IMR-90 (cell line): ENCODE results near the gene MR1. TPM values are rescaled to one million over a fixed set of nuclear protein-coding genes. Genes with fewer than 3 reads are reported as not detected.

Source experiments
- ATAC-seq: fragments of 200-7000 bp; cut with Tn5 transposase; 2 replicates; pipeline ENCODE4 v1.9.1; 2020; ENCODE audit warnings: low read depth, mild to moderate bottlenecking, moderate library complexity
- BruUV-seq: library from RNA; stranded (reverse); fragments of 400-500 nt; replicated peaks from 2 replicates; lab custom pipeline; 2021; lab: Mats Ljungman, UMichigan
- CTCF ChIA-PET: fragments of 300-600 bp; formaldehyde crosslinking; extraction: SDS; loops from one replicate; lab custom pipeline; 2021; ENCODE audit warnings: antibody characterized with exemption; lab: Yijun Ruan, JAX
- POLR2A ChIA-PET: fragments of 300-600 bp; sonication (Branson Sonifier 250); formaldehyde crosslinking; loops from one replicate; lab custom pipeline; 2022; ENCODE audit warnings: antibody characterized with exemption; ENCODE audit not compliant: unreplicated experiment; lab: Charles Lee
- DNase-seq: peaks from one replicate; pipeline ENCODE4 v3.0.0; 2013
- H2AFZ ChIP-seq: replicated peaks from 2 replicates; pipeline ENCODE3; 2013; ENCODE audit warnings: low read length, mild to moderate bottlenecking; ENCODE audit not compliant: poor library complexity
- H2AK5ac ChIP-seq: 2 replicates; pipeline ENCODE4 v1.6.1; 2013; ENCODE audit warnings: low read depth, low read length, inconsistent platforms
- H2AK9ac ChIP-seq: replicated peaks from 2 replicates; pipeline ENCODE3; 2013; ENCODE audit warnings: mild to moderate bottlenecking, low read depth, low read length, moderate library complexity; ENCODE audit not compliant: poor library complexity
- H2BK120ac ChIP-seq: 2 replicates; pipeline ENCODE4 v1.6.1; 2013; ENCODE audit warnings: low read depth, low read length, inconsistent platforms
- H2BK15ac ChIP-seq: 3 replicates; pipeline ENCODE4 v1.6.1; 2013; ENCODE audit warnings: low read depth, low read length, inconsistent platforms
- H2BK20ac ChIP-seq: 2 replicates; pipeline ENCODE4 v1.6.1; 2013; ENCODE audit warnings: low read depth, mild to moderate bottlenecking, inconsistent platforms, low read length, moderate library complexity
- H2BK5ac ChIP-seq: 2 replicates; pipeline ENCODE4 v1.6.1; 2013; ENCODE audit warnings: mild to moderate bottlenecking, low read depth, low read length, inconsistent platforms; ENCODE audit not compliant: poor library complexity, severe bottlenecking
- H3K14ac ChIP-seq: replicated peaks from 2 replicates; pipeline ENCODE4 v1.6.1; 2013; ENCODE audit warnings: low read depth, low read length, inconsistent platforms
- H3K18ac ChIP-seq: 2 replicates; pipeline ENCODE4 v1.6.1; 2013; ENCODE audit warnings: low read depth, low read length, control low read depth
- H3K23ac ChIP-seq: 2 replicates; pipeline ENCODE4 v1.6.1; 2013; ENCODE audit warnings: low read depth, low read length, inconsistent platforms
- H3K27ac ChIP-seq: 2 replicates; pipeline ENCODE4 v1.5.1; 2013; ENCODE audit warnings: mild to moderate bottlenecking, control low read depth, low read length; ENCODE audit not compliant: insufficient read depth
- H3K27me3 ChIP-seq: 2 replicates; pipeline ENCODE4 v1.6.1; 2013; ENCODE audit warnings: low read length; ENCODE audit not compliant: control insufficient read depth, insufficient read depth
- H3K36me3 ChIP-seq: 2 replicates; pipeline ENCODE4 v1.6.1; 2013; ENCODE audit warnings: low read length, mixed read lengths; ENCODE audit not compliant: control insufficient read depth, insufficient read depth
- H3K4ac ChIP-seq: 2 replicates; pipeline ENCODE4 v1.6.1; 2013; ENCODE audit warnings: low read depth, low read length, inconsistent platforms
- H3K4me1 ChIP-seq: 2 replicates; pipeline ENCODE4 v1.6.1; 2013; ENCODE audit warnings: low read length, mixed read lengths; ENCODE audit not compliant: control insufficient read depth, insufficient read depth
- H3K4me2 ChIP-seq: 2 replicates; pipeline ENCODE4 v1.6.1; 2013; ENCODE audit warnings: low read depth, mild to moderate bottlenecking, control low read depth, low read length, moderate library complexity
- H3K4me3 ChIP-seq: 2 replicates; pipeline ENCODE4 v1.5.1; 2013; ENCODE audit warnings: low read depth, mild to moderate bottlenecking, control low read depth, low read length, moderate library complexity; ENCODE audit not compliant: insufficient read depth
- H3K56ac ChIP-seq: 2 replicates; pipeline ENCODE4 v1.6.1; 2013; ENCODE audit warnings: low read length, inconsistent platforms; ENCODE audit not compliant: insufficient read depth; ENCODE audit errors: extremely low read depth
- H3K79me1 ChIP-seq, 2 experiments: 2 replicates each; pipeline ENCODE4 v1.6.1; 2013; ENCODE audit warnings: low read length in 2 of 2, inconsistent platforms in 1 of 2, low read depth in 1 of 2
- H3K9ac ChIP-seq: 2 replicates; pipeline ENCODE4 v1.6.1; 2013; ENCODE audit warnings: low read depth, low read length, control low read depth
- H3K9me1 ChIP-seq: 2 replicates; pipeline ENCODE4 v1.6.1; 2013; ENCODE audit warnings: low read length, inconsistent platforms; ENCODE audit not compliant: insufficient read depth
- H3K9me3 ChIP-seq: 2 replicates; pipeline ENCODE4 v1.6.1; 2013; ENCODE audit warnings: low read length; ENCODE audit not compliant: control insufficient read depth, insufficient read depth
- H4K20me1 ChIP-seq: 2 replicates; pipeline ENCODE4 v1.6.1; 2013; ENCODE audit warnings: low read length, inconsistent platforms; ENCODE audit not compliant: insufficient read depth
- H4K5ac ChIP-seq: 2 replicates; pipeline ENCODE4 v1.6.1; 2013; ENCODE audit warnings: mild to moderate bottlenecking, low read depth, low read length, control low read depth
- H4K8ac ChIP-seq, 2 experiments: 2 replicates each; pipeline ENCODE4 v1.6.1; 2013; ENCODE audit warnings: low read depth in 2 of 2, low read length in 2 of 2, control low read depth in 1 of 2, inconsistent platforms in 1 of 2
- H4K91ac ChIP-seq: 2 replicates; pipeline ENCODE4 v1.6.1; 2013; ENCODE audit warnings: low read depth, low read length, inconsistent platforms; ENCODE audit not compliant: insufficient read depth
- BHLHE40 ChIP-seq: fragments of 150-350 bp; IDR thresholded peaks from 2 replicates; pipeline ENCODE4 v1.6.1; 2016; ENCODE audit warnings: mild to moderate bottlenecking, low read depth, low read length
- CEBPB ChIP-seq: IDR thresholded peaks from 2 replicates; pipeline ENCODE4 v1.6.1; 2012; ENCODE audit warnings: low read depth, low read length, improper control_type of control experiment
- CHD1 ChIP-seq: IDR thresholded peaks from 2 replicates; pipeline ENCODE4 v1.6.1; 2012; ENCODE audit warnings: low read depth, low read length, improper control_type of control experiment
- FOS ChIP-seq: fragments of 150-350 bp; IDR thresholded peaks from 2 replicates; pipeline ENCODE4 v1.6.1; 2016; ENCODE audit warnings: low read depth, low read length
- MAFK ChIP-seq: IDR thresholded peaks from 2 replicates; pipeline ENCODE4 v1.6.1; 2012; ENCODE audit warnings: low read depth, low read length, improper control_type of control experiment
- MAZ ChIP-seq: IDR thresholded peaks from 2 replicates; pipeline ENCODE4 v1.6.1; 2012; ENCODE audit warnings: low read depth, mild to moderate bottlenecking, low read length, improper control_type of control experiment, moderate library complexity, borderline replicate concordance
- MXI1 ChIP-seq: IDR thresholded peaks from 2 replicates; pipeline ENCODE4 v1.6.1; 2012; ENCODE audit warnings: low read depth, mild to moderate bottlenecking, low read length, moderate library complexity, borderline replicate concordance
- NFE2L2 ChIP-seq: fragments of 150-350 bp; IDR thresholded peaks from 2 replicates; pipeline ENCODE4 v1.6.1; 2016; ENCODE audit warnings: low read depth, mild to moderate bottlenecking, low read length
- RAD21 ChIP-seq: IDR thresholded peaks from 2 replicates; pipeline ENCODE4 v1.6.1; 2012; ENCODE audit warnings: low read length, improper control_type of control experiment
- RCOR1 ChIP-seq: IDR thresholded peaks from 2 replicates; pipeline ENCODE4 v1.6.1; 2012; ENCODE audit warnings: mild to moderate bottlenecking, low read length, improper control_type of control experiment; ENCODE audit not compliant: insufficient replicate concordance
- RFX5 ChIP-seq: IDR thresholded peaks from 2 replicates; pipeline ENCODE4 v1.8.0; 2012; ENCODE audit warnings: low read depth, mild to moderate bottlenecking, low read length, moderate library complexity
- SMC3 ChIP-seq: fragments of 150-350 bp; IDR thresholded peaks from 2 replicates; pipeline ENCODE4 v1.6.1; 2016; ENCODE audit warnings: low read depth, mild to moderate bottlenecking, antibody characterized with exemption, low read length, moderate library complexity
- WGBS, 2 experiments: methylation state at CpG; one replicate each; pipeline versions ENCODE4 v1.1.5 to v1.1.7; 2013; ENCODE audit warnings: missing lambda C conversion rate in 2 of 2; ENCODE audit not compliant: insufficient read length in 1 of 2; ENCODE audit errors: extremely low coverage in 2 of 2; 5-methylcytosine and 5-hydroxymethylcytosine counted together
- dilution Hi-C: fragments of 300-500 bp; cut with HindIII; formaldehyde crosslinking; loops from one replicate; pipeline ENCODE4 v1.14.3; 2018; ENCODE audit warnings: low sequenced_read_pairs; ENCODE audit not compliant: unreplicated experiment
- in situ Hi-C: fragments of 300-500 bp; cut with MboI; formaldehyde crosslinking; loops from 3 replicates; pipeline ENCODE4 v1.14.3; 2019; ENCODE audit warnings: low sequenced_read_pairs, inconsistent platforms, mixed read lengths
- intact Hi-C: fragments of 100-400 bp; cut with micrococcal nuclease; formaldehyde crosslinking; loops from 2 replicates; pipeline ENCODE4 v1.10.0; 2022
- polyA plus RNA-seq, 3 experiments: library from polyadenylated mRNA; depleted of rRNA; stranded (reverse); fragments of >200 nt; gene quantifications; 2 replicates each; pipeline ENCODE4 v1.2.3, GENCODE V29; 2012; ENCODE audit warnings: low replicate concordance in 1 of 3
- total RNA-seq: library from RNA; depleted of rRNA; stranded (reverse); fragments of >200 nt; gene quantifications from 2 replicates; pipeline ENCODE4 v1.2.3, GENCODE V29; 2012
- TF ChIP-seq, protein P1 (sequence below): fragments of 150-350 bp; IDR thresholded peaks from 2 replicates; pipeline ENCODE4 v1.6.1; 2017; ENCODE audit warnings: mild to moderate bottlenecking, antibody characterized with exemption, low read length, low read depth
- TF ChIP-seq, protein P2 (sequence below): fragments of 150-350 bp; IDR thresholded peaks from 2 replicates; pipeline ENCODE4 v1.6.1; 2016; ENCODE audit warnings: low read depth, mild to moderate bottlenecking, low read length, moderate library complexity, borderline replicate concordance
- TF ChIP-seq, protein P3 (sequence below): conservative IDR thresholded peaks from 2 replicates; pipeline ENCODE4 v1.5.1; 2012; ENCODE audit warnings: mild to moderate bottlenecking, low read depth, low read length, improper control_type of control experiment

The MR1 gene
- total and polyA plus RNA-seq, 2 of the 4 experiments (the other 2 are of a cell fraction) = 6.0 to 6.1 TPM

DNA sequence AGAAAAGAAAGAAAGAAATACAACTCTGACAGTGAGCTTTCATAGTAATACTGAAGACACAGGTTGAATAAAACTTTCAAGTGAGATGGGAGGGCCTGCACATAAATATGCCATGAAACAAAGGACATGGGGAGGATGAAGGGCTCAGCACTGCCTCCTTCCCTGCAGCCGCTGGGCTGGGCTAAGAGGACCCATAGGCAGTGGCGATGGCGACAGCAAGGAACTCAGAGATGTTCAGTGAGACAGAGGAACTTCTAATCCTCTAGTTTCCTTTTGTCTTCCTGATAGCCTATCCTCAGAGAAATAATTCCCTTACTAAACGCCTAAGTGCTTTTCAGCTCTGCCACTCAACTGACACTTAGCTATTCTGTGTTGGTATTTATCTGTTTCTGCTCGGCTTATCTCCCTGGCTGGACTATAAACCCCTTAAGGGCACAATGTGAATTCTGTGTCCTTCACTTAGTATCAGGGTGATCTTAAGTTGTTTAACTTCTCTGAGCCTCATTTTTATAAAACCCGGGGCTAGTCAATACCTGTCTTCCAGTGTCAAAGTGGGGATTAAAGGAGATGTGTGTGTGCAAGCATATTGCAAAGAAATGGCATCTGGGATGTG, 30.3 kb downstream of the MR1 start:
- TF ChIP-seq CEBPB (no peak), MXI1 (no peak), NFE2L2 (no peak), CHD1 (no peak), RAD21 (no peak), RFX5 (no peak), SMC3 (no peak), FOS (no peak), MAFK (no peak), BHLHE40 (no peak), RCOR1 (no peak), MAZ (no peak)
- TF ChIP-seq, protein P1, sequence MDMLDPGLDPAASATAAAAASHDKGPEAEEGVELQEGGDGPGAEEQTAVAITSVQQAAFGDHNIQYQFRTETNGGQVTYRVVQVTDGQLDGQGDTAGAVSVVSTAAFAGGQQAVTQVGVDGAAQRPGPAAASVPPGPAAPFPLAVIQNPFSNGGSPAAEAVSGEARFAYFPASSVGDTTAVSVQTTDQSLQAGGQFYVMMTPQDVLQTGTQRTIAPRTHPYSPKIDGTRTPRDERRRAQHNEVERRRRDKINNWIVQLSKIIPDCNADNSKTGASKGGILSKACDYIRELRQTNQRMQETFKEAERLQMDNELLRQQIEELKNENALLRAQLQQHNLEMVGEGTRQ = no peak
- TF ChIP-seq, protein P2, sequence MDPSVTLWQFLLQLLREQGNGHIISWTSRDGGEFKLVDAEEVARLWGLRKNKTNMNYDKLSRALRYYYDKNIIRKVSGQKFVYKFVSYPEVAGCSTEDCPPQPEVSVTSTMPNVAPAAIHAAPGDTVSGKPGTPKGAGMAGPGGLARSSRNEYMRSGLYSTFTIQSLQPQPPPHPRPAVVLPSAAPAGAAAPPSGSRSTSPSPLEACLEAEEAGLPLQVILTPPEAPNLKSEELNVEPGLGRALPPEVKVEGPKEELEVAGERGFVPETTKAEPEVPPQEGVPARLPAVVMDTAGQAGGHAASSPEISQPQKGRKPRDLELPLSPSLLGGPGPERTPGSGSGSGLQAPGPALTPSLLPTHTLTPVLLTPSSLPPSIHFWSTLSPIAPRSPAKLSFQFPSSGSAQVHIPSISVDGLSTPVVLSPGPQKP = no peak
- TF ChIP-seq, protein P3, sequence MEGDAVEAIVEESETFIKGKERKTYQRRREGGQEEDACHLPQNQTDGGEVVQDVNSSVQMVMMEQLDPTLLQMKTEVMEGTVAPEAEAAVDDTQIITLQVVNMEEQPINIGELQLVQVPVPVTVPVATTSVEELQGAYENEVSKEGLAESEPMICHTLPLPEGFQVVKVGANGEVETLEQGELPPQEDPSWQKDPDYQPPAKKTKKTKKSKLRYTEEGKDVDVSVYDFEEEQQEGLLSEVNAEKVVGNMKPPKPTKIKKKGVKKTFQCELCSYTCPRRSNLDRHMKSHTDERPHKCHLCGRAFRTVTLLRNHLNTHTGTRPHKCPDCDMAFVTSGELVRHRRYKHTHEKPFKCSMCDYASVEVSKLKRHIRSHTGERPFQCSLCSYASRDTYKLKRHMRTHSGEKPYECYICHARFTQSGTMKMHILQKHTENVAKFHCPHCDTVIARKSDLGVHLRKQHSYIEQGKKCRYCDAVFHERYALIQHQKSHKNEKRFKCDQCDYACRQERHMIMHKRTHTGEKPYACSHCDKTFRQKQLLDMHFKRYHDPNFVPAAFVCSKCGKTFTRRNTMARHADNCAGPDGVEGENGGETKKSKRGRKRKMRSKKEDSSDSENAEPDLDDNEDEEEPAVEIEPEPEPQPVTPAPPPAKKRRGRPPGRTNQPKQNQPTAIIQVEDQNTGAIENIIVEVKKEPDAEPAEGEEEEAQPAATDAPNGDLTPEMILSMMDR = no peak
- CTCF ChIA-PET = no interaction called here

More for the DNA sequence above, 30.3 kb downstream of the MR1 start:
- dilution Hi-C loops = no loop called here
- no peak overlapping the region for H3K4me2 ChIP-seq
- H3K27ac ChIP-seq = no peak overlapping the region
- WGBS, 2 experiments = no CpG with 5 or more reads among the region's 6 CpGs
- no peak overlapping the region for H3K18ac ChIP-seq
- no peak overlapping the region for H2AK5ac ChIP-seq
- H2AFZ ChIP-seq = no peak overlapping the region
- no peaks in the 10 kb centered on the region for H3K36me3 ChIP-seq
- no peak overlapping the region for H3K14ac ChIP-seq
- DNase-seq (no peak), ATAC-seq (no peak)
- intact Hi-C loops = no loop called here
- H4K91ac ChIP-seq = no peak overlapping the region
- H4K20me1 ChIP-seq = no peaks in the 10 kb centered on the region
- H2BK120ac ChIP-seq = no peak overlapping the region
- no peak overlapping the region for H3K23ac ChIP-seq
- H3K4me3 ChIP-seq = no peak overlapping the region
- no peak overlapping the region for H2BK15ac ChIP-seq
- no peaks in the 10 kb centered on the region for H3K79me1 ChIP-seq
- no peak overlapping the region for H2BK5ac ChIP-seq
- no TSS peak for BruUV-seq
- H3K4me1 ChIP-seq = peaks cover 3% of the 10 kb centered on the region
- H3K9ac ChIP-seq = no peak overlapping the region
- H3K4ac ChIP-seq = no peak overlapping the region
- H3K27me3 ChIP-seq = no peaks in the 10 kb centered on the region
- no peak overlapping the region for H4K5ac ChIP-seq
- H3K9me3 ChIP-seq = peaks cover 3% of the 10 kb centered on the region
- no peak overlapping the region for H2AK9ac ChIP-seq
- H2BK20ac ChIP-seq = no peak overlapping the region
- POLR2A ChIA-PET = interaction anchor here (0.6 kb wide), 1 partner anchor 64 kb away, joined by 3 read pairs; no protein-coding TSS in a partner anchor
- no peak overlapping the region for H3K56ac ChIP-seq
- in situ Hi-C loops = no loop called here
- H4K8ac ChIP-seq = no peak overlapping the region
- H3K9me1 ChIP-seq = no peaks in the 10 kb centered on the region
